ENCODE measurements around the gene CDC42EP2. TPM values are rescaled to one million over a fixed set of nuclear protein-coding genes. Genes with fewer than 3 reads are reported as not detected.
A peak's percentile ranks its signal among the peaks of the same experiment; 100 is the strongest.

Gene CDC42EP2
- total and polyA plus RNA-seq, 5 donors: 9.1 to 21.2 (median 11.9) TPM

DNA sequence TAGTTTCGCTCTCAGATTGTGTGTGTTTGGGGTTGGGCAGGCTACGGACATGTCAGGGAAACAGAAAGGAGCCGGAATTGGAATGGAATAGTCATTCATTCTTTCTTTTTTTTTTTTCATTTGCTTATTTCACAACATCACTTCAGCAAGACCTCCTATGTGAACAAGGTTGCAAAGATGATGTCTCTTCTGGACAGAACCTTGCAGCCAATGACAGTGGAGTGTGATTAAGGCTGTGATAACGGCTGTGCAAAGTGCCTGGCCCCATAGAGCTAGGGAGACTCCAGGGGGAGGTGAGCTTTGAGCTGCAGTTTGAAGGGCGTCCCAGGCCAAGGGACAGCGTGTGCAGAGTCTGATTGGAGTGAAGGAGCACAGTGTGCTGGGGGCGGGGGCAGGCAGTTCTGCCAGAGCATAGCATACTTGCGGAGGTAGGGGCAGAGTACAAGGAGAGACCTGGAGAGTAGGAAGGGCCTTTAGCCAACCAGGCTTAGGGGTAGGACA, 43.2 kb downstream of the CDC42EP2 start:
- 65% methylated on average over 8 of the region's 8 CpGs for WGBS
- Histone ChIP-seq H3K4me3 (ENCODE audit: low read length) (no peak overlapping the region), H3K9me3 (ENCODE audit: control insufficient read depth, low read length) (no peaks in the 10 kb centered on the region), H3K27me3 (ENCODE audit: control insufficient read depth, insufficient read depth) (no peaks in the 10 kb centered on the region), H3K27ac (ENCODE audit: low read length) (peak overlapping the region; percentile 7), H3K4me1 (ENCODE audit: control insufficient read depth, insufficient read depth, low read length) (peaks cover 6% of the 10 kb centered on the region)
- ATAC-seq (peak in 1 of 2 donors; percentile 8), DNase-seq (peak in 1 of 3 donors; percentile 72)
- intact Hi-C loops (cut with DNase I): no loop called here

GRCh38 chr11:65362320-65362931, 47.8 kb downstream of the CDC42EP2 start:
- no peak overlapping the region for H3K27ac ChIP-seq (ENCODE audit: low read length)
- H3K9me3 ChIP-seq (ENCODE audit: control insufficient read depth, low read length): no peaks in the 10 kb centered on the region
- H3K27me3 ChIP-seq (ENCODE audit: control insufficient read depth, insufficient read depth): no peaks in the 10 kb centered on the region
- intact Hi-C loops (cut with DNase I): loop anchor here in 1 of 4 donors (5.0 kb wide), 1 partner anchor 155 kb away; no protein-coding TSS in a partner anchor
- DNase-seq (peak in 1 of 3 donors; percentile 17), ATAC-seq (no peak)
- 69% methylated on average over 10 of the region's 10 CpGs for WGBS
- no peaks in the 10 kb centered on the region for H3K4me1 ChIP-seq (ENCODE audit: control insufficient read depth, insufficient read depth, low read length)
- H3K4me3 ChIP-seq (ENCODE audit: low read length): no peak overlapping the region

GRCh38 chr11:65362966-65363365, 48.3 kb downstream of the CDC42EP2 start:
- no peak overlapping the region for H3K4me3 ChIP-seq (ENCODE audit: low read length)
- intact Hi-C loops (cut with DNase I): loop anchor here in 1 of 4 donors (5.0 kb wide), 1 partner anchor 154 kb away; no protein-coding TSS in a partner anchor
- no peaks in the 10 kb centered on the region for H3K4me1 ChIP-seq (ENCODE audit: control insufficient read depth, insufficient read depth, low read length)
- no peak for ATAC-seq
- no peaks in the 10 kb centered on the region for H3K27me3 ChIP-seq (ENCODE audit: control insufficient read depth, insufficient read depth)
- H3K9me3 ChIP-seq (ENCODE audit: control insufficient read depth, low read length): no peaks in the 10 kb centered on the region
- no peak overlapping the region for H3K27ac ChIP-seq (ENCODE audit: low read length)
- DNase-seq: no peak
- WGBS: 92% methylated on average over 6 of the region's 6 CpGs

GRCh38 chr11:65363770-65364169, 49.1 kb downstream of the CDC42EP2 start:
- DNase-seq (no peak), ATAC-seq (no peak)
- no peak overlapping the region for H3K27ac ChIP-seq (ENCODE audit: low read length)
- H3K4me3 ChIP-seq (ENCODE audit: low read length): no peak overlapping the region
- H3K27me3 ChIP-seq (ENCODE audit: control insufficient read depth, insufficient read depth): no peaks in the 10 kb centered on the region
- no peaks in the 10 kb centered on the region for H3K9me3 ChIP-seq (ENCODE audit: control insufficient read depth, low read length)
- intact Hi-C loops (cut with DNase I): loop anchor here in 1 of 4 donors (5.0 kb wide), 1 partner anchor 154 kb away; no protein-coding TSS in a partner anchor
- WGBS: 65% methylated on average over 3 of the region's 3 CpGs
- H3K4me1 ChIP-seq (ENCODE audit: control insufficient read depth, insufficient read depth, low read length): no peaks in the 10 kb centered on the region

DNA sequence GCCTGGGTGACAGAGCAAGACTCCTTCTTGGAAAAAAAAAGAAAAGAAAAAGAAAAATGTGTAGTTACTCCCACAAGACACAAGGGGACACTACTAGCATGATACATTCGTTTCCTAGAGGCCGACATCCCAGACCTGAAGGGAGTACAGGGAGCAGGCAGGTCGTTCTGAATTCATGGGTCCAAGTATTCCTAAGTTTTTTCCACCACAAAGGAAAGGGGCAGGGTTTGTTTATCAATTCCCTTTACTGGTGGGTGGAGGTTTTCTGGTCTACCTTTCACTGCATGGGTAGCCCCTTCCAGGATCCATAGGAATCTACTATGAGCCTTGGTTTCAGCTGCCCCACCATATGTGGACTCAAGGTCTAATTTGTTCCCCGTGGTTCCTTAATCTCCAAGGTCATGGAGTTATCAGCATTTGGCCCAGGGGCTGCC, 51.7 kb downstream of the CDC42EP2 start:
- Histone ChIP-seq H3K4me3 (ENCODE audit: low read length) (no peak overlapping the region), H3K27me3 (ENCODE audit: control insufficient read depth, insufficient read depth) (no peaks in the 10 kb centered on the region), H3K27ac (ENCODE audit: low read length) (peak overlapping the region; percentile 54), H3K4me1 (ENCODE audit: control insufficient read depth, insufficient read depth, low read length) (no peaks in the 10 kb centered on the region), H3K9me3 (ENCODE audit: control insufficient read depth, low read length) (no peaks in the 10 kb centered on the region)
- DNase-seq (peak in 1 of 3 donors; percentile 27), ATAC-seq (peak; percentile 74 to 80)
- 3% methylated on average over 4 of the region's 4 CpGs for WGBS
- intact Hi-C loops (cut with DNase I): no loop called here

GRCh38 chr11:65370659-65371049, 56.0 kb downstream of the CDC42EP2 start:
- intact Hi-C loops (cut with DNase I): no loop called here
- peaks cover 2% of the 10 kb centered on the region for H3K4me1 ChIP-seq (ENCODE audit: control insufficient read depth, insufficient read depth, low read length)
- ATAC-seq: no peak
- peak overlapping the region; percentile 97 for H3K27ac ChIP-seq (ENCODE audit: low read length)
- 68% methylated on average over 6 of the region's 6 CpGs for WGBS
- no peaks in the 10 kb centered on the region for H3K27me3 ChIP-seq (ENCODE audit: control insufficient read depth, insufficient read depth)
- peak in 1 of 3 donors; percentile 40 for DNase-seq
- no peak overlapping the region for H3K4me3 ChIP-seq (ENCODE audit: low read length)
- no peaks in the 10 kb centered on the region for H3K9me3 ChIP-seq (ENCODE audit: control insufficient read depth, low read length)

Other genes with a start within 250 kb of the CDC42EP2 start
- gene CDCA5, start 230.8 kb upstream of the CDC42EP2 start, total RNA-seq: 1 to 10 TPM in 2 of 4 donors, under 1 TPM in 2; 0.22 to 1.6 (median 1.3) TPM
- gene CDCA5, start 230.8 kb upstream of the CDC42EP2 start, polyA plus RNA-seq: 0.50 TPM
- gene ZFPL1, start 230.6 kb upstream of the CDC42EP2 start, total RNA-seq: 10 to 100 TPM; 25.6 to 27.3 (median 26.3) TPM
- 32.6 TPM for gene ZFPL1, start 230.6 kb upstream of the CDC42EP2 start, polyA plus RNA-seq
- 10 to 100 TPM; 68.0 to 80.9 (median 79.1) TPM for gene VPS51, start 218.7 kb upstream of the CDC42EP2 start, total RNA-seq
- 67.1 TPM for gene VPS51, start 218.7 kb upstream of the CDC42EP2 start, polyA plus RNA-seq
- 10 to 100 TPM; 45.7 to 91.5 (median 52.3) TPM for gene TM7SF2, start 203.0 kb upstream of the CDC42EP2 start, total RNA-seq
- 63.5 TPM for gene TM7SF2, start 203.0 kb upstream of the CDC42EP2 start, polyA plus RNA-seq
- gene ZNHIT2, start 197.2 kb upstream of the CDC42EP2 start, total RNA-seq: 1 to 10 TPM; 6.4 to 9.2 (median 7.8) TPM
- 11.6 TPM for gene ZNHIT2, start 197.2 kb upstream of the CDC42EP2 start, polyA plus RNA-seq
- gene FAU, start 192.7 kb upstream of the CDC42EP2 start, total RNA-seq: 100 to 1,000 TPM; 658 to 797 (median 721) TPM
- gene FAU, start 192.7 kb upstream of the CDC42EP2 start, polyA plus RNA-seq: 686 TPM
- 10 to 100 TPM; 31.1 to 37.7 (median 34.1) TPM for gene MRPL49, start 192.5 kb upstream of the CDC42EP2 start, total RNA-seq
- gene MRPL49, start 192.5 kb upstream of the CDC42EP2 start, polyA plus RNA-seq: 24.8 TPM
- 10 to 100 TPM; 28.5 to 40.7 (median 32.8) TPM for gene SYVN1, start 180.3 kb upstream of the CDC42EP2 start, total RNA-seq
- 17.4 TPM for gene SYVN1, start 180.3 kb upstream of the CDC42EP2 start, polyA plus RNA-seq
- gene SPDYC, start 144.6 kb upstream of the CDC42EP2 start, total RNA-seq: not detected
- not detected for gene SPDYC, start 144.6 kb upstream of the CDC42EP2 start, polyA plus RNA-seq
- gene CAPN1, start 132.9 kb upstream of the CDC42EP2 start, total RNA-seq: 100 to 1,000 TPM in 2 of 4 donors, 10 to 100 TPM in 2; 95.7 to 102 (median 98.8) TPM
- 74.4 TPM for gene CAPN1, start 132.9 kb upstream of the CDC42EP2 start, polyA plus RNA-seq
- gene POLA2, start 52.9 kb upstream of the CDC42EP2 start, total RNA-seq: 10 to 100 TPM in 1 of 4 donors, 1 to 10 TPM in 3; 5.8 to 13.1 (median 7.5) TPM
- gene POLA2, start 52.9 kb upstream of the CDC42EP2 start, polyA plus RNA-seq: 5.7 TPM
- gene DPF2, start 19.0 kb downstream of the CDC42EP2 start, total RNA-seq: 10 to 100 TPM; 51.9 to 61.6 (median 59.7) TPM
- gene DPF2, start 19.0 kb downstream of the CDC42EP2 start, polyA plus RNA-seq: 33.2 TPM
- under 1 TPM in 3 of 4 donors, not detected in 1; 0.14 to 0.23 (median 0.15) TPM for gene TIGD3, start 39.9 kb downstream of the CDC42EP2 start, total RNA-seq
- gene TIGD3, start 39.9 kb downstream of the CDC42EP2 start, polyA plus RNA-seq: 0.20 TPM
- gene SLC25A45, start 67.8 kb downstream of the CDC42EP2 start, total RNA-seq: 1 to 10 TPM; 6.1 to 7.7 (median 7.4) TPM
- 5.5 TPM for gene SLC25A45, start 67.8 kb downstream of the CDC42EP2 start, polyA plus RNA-seq
- 10 to 100 TPM; 12.2 to 16.1 (median 12.9) TPM for gene FRMD8, start 71.8 kb downstream of the CDC42EP2 start, total RNA-seq
- gene FRMD8, start 71.8 kb downstream of the CDC42EP2 start, polyA plus RNA-seq: 9.3 TPM
- gene NEAT1, start 107.9 kb downstream of the CDC42EP2 start, total RNA-seq: 100 to 1,000 TPM; 346 to 441 (median 427) TPM
- 441 TPM for gene NEAT1, start 107.9 kb downstream of the CDC42EP2 start, polyA plus RNA-seq
- 1,000 to 10,000 TPM; 3,773 to 5,353 (median 5,000) TPM for gene MALAT1, start 184.2 kb downstream of the CDC42EP2 start, total RNA-seq
- 1,948 TPM for gene MALAT1, start 184.2 kb downstream of the CDC42EP2 start, polyA plus RNA-seq
- 10 to 100 TPM; 59.9 to 65.2 (median 62.8) TPM for gene SCYL1, start 210.2 kb downstream of the CDC42EP2 start, total RNA-seq
- 56.6 TPM for gene SCYL1, start 210.2 kb downstream of the CDC42EP2 start, polyA plus RNA-seq
- gene LTBP3, start 243.5 kb downstream of the CDC42EP2 start, total RNA-seq: 100 to 1,000 TPM; 128 to 161 (median 140) TPM
- 60.2 TPM for gene LTBP3, start 243.5 kb downstream of the CDC42EP2 start, polyA plus RNA-seq